Measurements from ENCODE around the gene GLCE.

- TF ChIP-seq CTCF (IDR thresholded peaks at IDR 0.05) (no peak), POLR2A (IDR thresholded peaks at IDR 0.05) (no peak)
Measured at GRCh38 chr15:69215314-69216035, 55.0 kb downstream of the GLCE start.
